HL-60 (cell line): ENCODE measurements around the gene ATXN2.

Experiments
- CTCF ChIP-seq: IDR thresholded peaks from one replicate; pipeline ENCODE4 v1.5.1; 2011; ENCODE audit warnings: low read length, control low read depth, inconsistent platforms; ENCODE audit not compliant: insufficient read depth
- GABPA ChIP-seq: IDR thresholded peaks from 2 replicates; pipeline ENCODE4 v1.6.1; 2012; ENCODE audit warnings: low read depth
- POLR2AphosphoS5 ChIP-seq: IDR thresholded peaks from 2 replicates; pipeline ENCODE4 v1.6.1; 2012; ENCODE audit warnings: low read depth
- REST ChIP-seq: IDR thresholded peaks from 2 replicates; pipeline ENCODE4 v1.6.1; 2012; ENCODE audit warnings: low read depth; ENCODE audit not compliant: insufficient replicate concordance

- no peak for TF ChIP-seq CTCF
- no peak for TF ChIP-seq GABPA
- TF ChIP-seq POLR2AphosphoS5, result no peak
- no peak for TF ChIP-seq REST
Measured at GRCh38 chr12:111413442-111414086, 185.6 kb downstream of the ATXN2 start.
